GM21576 (cell line): Measurements from ENCODE around the gene SRRM3.
"Not testable (repeated sequence)": the region's sequence is repeated elsewhere in the genome, so short reads cannot be mapped to it uniquely, and the experiment has no call there.

ENCODE experiments used
- ATAC-seq: cut with Tn5 transposase; IDR thresholded peaks from one replicate; pipeline ENCODE4 v1.9.1; 2021; ENCODE audit warnings: mild to moderate bottlenecking, moderate library complexity; ENCODE audit not compliant: unreplicated experiment

Gene SRRM3

GRCh38 chr7:76285604-76286374 lies 84.1 kb downstream of the SRRM3 start:
- ATAC-seq: no peak

GRCh38 chr7:76286842-76287403 lies 85.2 kb downstream of the SRRM3 start:
- no peak for ATAC-seq

- not testable (repeated sequence) for ATAC-seq
These were observed 89.2 kb downstream of the SRRM3 start for GRCh38 chr7:76290847-76291350.

- ATAC-seq: peak; percentile 72
These were observed 89.9 kb downstream of the SRRM3 start for GRCh38 chr7:76291351-76292212.

GRCh38 chr7:76292213-76292573 lies 90.5 kb downstream of the SRRM3 start:
- no peak for ATAC-seq

- ATAC-seq: not testable (repeated sequence)
These were observed 91.2 kb downstream of the SRRM3 start for GRCh38 chr7:76292911-76293310.

GRCh38 chr7:76293407-76293901 lies 91.8 kb downstream of the SRRM3 start:
- no peak for ATAC-seq

- no peak for ATAC-seq
These were observed 92.8 kb downstream of the SRRM3 start for GRCh38 chr7:76294344-76295024.

- ATAC-seq: no peak
These were observed 95.3 kb downstream of the SRRM3 start for GRCh38 chr7:76296743-76297740.

GRCh38 chr7:76300166-76300731 lies 98.6 kb downstream of the SRRM3 start:
- ATAC-seq: no peak

GRCh38 chr7:76301000-76301399 lies 99.3 kb downstream of the SRRM3 start:
- no peak for ATAC-seq

GRCh38 chr7:76302347-76303201 lies 100.9 kb downstream of the SRRM3 start, which contains the start of gene HSPB1:
TSS of gene HSPB1 (plus strand) at chr7:76302673. CDS start at chr7:76302713, 40 bp downstream.
- ATAC-seq: peak; percentile 57

- ATAC-seq: no peak
These were observed 101.8 kb downstream of the SRRM3 start for GRCh38 chr7:76303202-76304147.

- no peak for ATAC-seq
These were observed 103.2 kb downstream of the SRRM3 start for GRCh38 chr7:76304888-76305375.

GRCh38 chr7:76308874-76309273 lies 107.2 kb downstream of the SRRM3 start:
- not testable (repeated sequence) for ATAC-seq

GRCh38 chr7:76309341-76310101 lies 107.8 kb downstream of the SRRM3 start:
- not testable (repeated sequence) for ATAC-seq
